Measurements from ENCODE around the gene PFKM.

The PFKM gene

DNA sequence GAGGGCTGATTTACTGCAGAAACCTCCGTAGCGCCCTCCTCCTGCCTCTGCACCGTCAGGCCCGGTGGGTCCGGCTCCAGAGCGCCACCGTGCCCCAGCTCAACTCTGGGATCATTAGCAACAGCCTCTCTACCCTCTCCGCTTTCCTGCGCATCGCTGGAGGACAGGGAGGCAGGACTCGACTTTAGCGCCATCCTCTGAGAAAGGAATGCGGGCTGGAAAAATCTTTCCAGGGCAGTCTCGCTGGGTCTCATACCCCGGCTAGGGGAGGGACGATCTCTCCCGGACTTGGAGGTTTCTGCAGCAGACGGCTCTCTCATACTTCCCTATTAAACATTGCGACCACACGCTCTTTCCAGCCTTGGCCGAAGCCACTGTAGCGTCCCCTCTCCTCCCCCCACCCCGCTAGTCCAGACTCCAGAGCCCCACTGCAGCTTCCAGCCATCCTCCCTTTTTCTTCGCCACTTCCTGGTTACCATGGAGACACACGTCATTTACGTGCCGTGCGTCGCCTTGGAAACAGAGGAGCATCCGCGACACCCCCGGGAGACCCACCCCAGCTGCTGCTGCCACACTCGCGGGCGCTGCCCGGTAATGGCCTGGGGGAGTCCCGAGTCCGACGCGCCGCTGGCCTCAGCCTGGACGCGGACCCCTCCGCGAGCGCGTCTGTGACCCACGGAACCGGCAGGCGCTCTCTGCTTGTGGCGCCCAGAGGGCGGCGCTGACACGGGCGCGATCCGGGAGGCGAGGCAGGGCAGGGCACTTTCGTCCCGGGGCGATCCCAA is 64.1 kb downstream of the PFKM start, which contains the start of gene CCDC184:
Gene CCDC184 (plus strand): TSS at position 554 of the 785 bp plus-strand sequence. CDS start 479 bp downstream, outside the sequence.
- peaks cover 8% of the 10 kb centered on the region for H3K4me1 ChIP-seq (ENCODE audit: control insufficient read depth, insufficient read depth, low read length)
- no peak within 1 kb of the TSS for H3K9ac ChIP-seq (ENCODE audit: low read depth, low read length)
- no peaks in the 10 kb centered on the region for H3K36me3 ChIP-seq (ENCODE audit: control insufficient read depth, insufficient read depth, low read length)
- H3K4me3 ChIP-seq (ENCODE audit: low read depth, low read length): peak within 1 kb of the TSS; percentile 53
- H3K9me3 ChIP-seq (ENCODE audit: control insufficient read depth, insufficient read depth, low read length): no peaks in the 10 kb centered on the region
- peaks cover 70% of the 10 kb centered on the region for H3K27me3 ChIP-seq (ENCODE audit: control insufficient read depth, insufficient read depth, low read length)

DNA sequence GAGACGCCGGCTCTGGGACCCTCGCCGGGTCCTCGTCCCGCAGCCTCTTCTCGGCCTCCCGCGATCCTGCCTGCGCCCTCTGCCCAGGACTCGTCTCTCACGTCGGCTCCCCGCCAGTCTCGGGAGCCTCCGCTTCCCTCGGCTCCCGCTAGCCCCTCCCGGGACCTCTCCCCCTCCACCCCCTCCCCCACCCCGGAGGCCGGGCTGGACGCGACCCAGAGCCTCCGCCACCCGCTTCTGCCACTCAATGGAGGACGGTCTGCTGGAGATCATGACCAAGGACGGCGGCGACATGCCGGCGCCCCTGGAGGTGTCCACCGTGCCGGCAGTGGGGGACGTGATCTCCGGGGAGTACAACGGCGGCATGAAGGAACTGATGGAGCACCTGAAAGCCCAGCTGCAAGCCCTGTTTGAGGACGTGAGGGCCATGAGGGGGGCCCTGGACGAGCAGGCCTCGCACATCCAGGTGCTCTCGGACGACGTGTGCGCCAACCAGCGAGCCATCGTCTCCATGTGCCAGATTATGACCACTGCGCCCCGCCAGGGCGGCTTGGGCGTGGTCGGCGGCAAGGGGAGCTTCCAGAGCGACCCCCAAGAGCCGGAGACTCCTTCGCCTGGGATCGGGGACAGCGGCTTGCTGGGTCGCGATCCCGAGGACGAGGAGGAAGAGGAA is 64.8 kb downstream of the PFKM start:
- H3K9me3 ChIP-seq (ENCODE audit: control insufficient read depth, insufficient read depth, low read length): no peaks in the 10 kb centered on the region
- H3K27me3 ChIP-seq (ENCODE audit: control insufficient read depth, insufficient read depth, low read length): peaks cover 72% of the 10 kb centered on the region

DNA sequence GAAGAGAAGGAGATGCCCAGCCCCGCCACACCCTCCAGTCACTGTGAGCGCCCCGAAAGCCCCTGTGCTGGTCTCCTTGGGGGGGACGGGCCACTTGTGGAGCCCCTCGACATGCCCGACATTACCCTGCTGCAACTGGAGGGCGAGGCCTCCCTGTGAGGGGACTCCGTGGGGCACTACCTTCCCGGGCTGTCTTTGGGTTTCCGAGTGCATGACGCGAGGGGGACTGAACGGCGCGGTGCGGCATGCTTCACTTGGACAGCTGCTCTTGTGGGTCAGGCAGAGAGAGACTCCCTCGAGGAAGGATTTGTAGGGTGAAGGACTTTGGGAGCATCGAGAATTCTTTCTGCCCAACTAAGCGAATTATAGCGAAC is 65.4 kb downstream of the PFKM start:
- H3K36me3 ChIP-seq (ENCODE audit: control insufficient read depth, insufficient read depth, low read length): no peaks in the 10 kb centered on the region
- no peaks in the 10 kb centered on the region for H3K9me3 ChIP-seq (ENCODE audit: control insufficient read depth, insufficient read depth, low read length)
- H3K9ac ChIP-seq (ENCODE audit: low read depth, low read length): no peak overlapping the region
- H3K27me3 ChIP-seq (ENCODE audit: control insufficient read depth, insufficient read depth, low read length): peaks cover 70% of the 10 kb centered on the region
- peak overlapping the region; percentile 53 for H3K4me3 ChIP-seq (ENCODE audit: low read depth, low read length)
- peaks cover 8% of the 10 kb centered on the region for H3K4me1 ChIP-seq (ENCODE audit: control insufficient read depth, insufficient read depth, low read length)

More for the DNA sequence above, 64.8 kb downstream of the PFKM start:
- no peak overlapping the region for H3K9ac ChIP-seq (ENCODE audit: low read depth, low read length)
- peaks cover 8% of the 10 kb centered on the region for H3K4me1 ChIP-seq (ENCODE audit: control insufficient read depth, insufficient read depth, low read length)
- peak overlapping the region; percentile 53 for H3K4me3 ChIP-seq (ENCODE audit: low read depth, low read length)
- no peaks in the 10 kb centered on the region for H3K36me3 ChIP-seq (ENCODE audit: control insufficient read depth, insufficient read depth, low read length)

DNA sequence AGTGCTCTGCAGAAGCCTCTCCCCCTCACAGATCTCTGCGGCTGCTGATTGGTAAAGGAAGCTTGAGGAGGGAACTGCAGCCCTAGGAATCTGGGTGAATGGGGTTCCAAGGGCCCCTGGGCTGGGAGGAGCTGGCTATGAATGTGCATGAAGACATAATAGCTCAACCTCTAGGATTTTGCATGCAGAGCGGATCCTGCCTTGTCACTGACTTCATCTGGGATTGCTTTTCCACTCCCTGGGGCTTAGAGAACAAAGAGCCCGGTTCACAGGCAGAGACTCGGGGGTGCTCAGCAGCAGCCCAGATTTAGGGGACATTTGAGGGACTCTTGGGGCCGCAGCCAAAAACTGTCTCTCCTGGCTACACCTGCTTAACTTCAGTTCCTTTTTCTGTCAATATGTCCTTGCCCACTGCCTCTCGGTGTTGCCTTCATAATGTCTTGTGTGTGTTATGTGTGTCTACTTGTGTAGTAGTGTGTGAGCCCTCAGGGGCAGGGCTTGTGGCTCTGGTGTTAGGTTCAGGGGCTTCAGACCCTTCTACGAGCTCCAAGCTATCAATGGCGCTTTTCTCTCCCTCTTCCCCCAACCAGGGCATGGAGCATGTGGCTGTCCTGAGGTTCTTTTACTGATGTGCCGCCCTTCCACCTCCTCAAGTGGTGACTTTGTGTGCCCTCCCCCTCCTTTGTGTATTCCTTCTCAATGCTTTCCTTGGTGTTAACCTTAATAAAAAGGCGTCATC is 66.2 kb downstream of the PFKM start:
- peaks cover 66% of the 10 kb centered on the region for H3K27me3 ChIP-seq (ENCODE audit: control insufficient read depth, insufficient read depth, low read length)
- no peaks in the 10 kb centered on the region for H3K9me3 ChIP-seq (ENCODE audit: control insufficient read depth, insufficient read depth, low read length)
- peaks cover 8% of the 10 kb centered on the region for H3K4me1 ChIP-seq (ENCODE audit: control insufficient read depth, insufficient read depth, low read length)
- H3K9ac ChIP-seq (ENCODE audit: low read depth, low read length): no peak overlapping the region
- H3K4me3 ChIP-seq (ENCODE audit: low read depth, low read length): peak overlapping the region; percentile 53
- no peaks in the 10 kb centered on the region for H3K36me3 ChIP-seq (ENCODE audit: control insufficient read depth, insufficient read depth, low read length)

DNA sequence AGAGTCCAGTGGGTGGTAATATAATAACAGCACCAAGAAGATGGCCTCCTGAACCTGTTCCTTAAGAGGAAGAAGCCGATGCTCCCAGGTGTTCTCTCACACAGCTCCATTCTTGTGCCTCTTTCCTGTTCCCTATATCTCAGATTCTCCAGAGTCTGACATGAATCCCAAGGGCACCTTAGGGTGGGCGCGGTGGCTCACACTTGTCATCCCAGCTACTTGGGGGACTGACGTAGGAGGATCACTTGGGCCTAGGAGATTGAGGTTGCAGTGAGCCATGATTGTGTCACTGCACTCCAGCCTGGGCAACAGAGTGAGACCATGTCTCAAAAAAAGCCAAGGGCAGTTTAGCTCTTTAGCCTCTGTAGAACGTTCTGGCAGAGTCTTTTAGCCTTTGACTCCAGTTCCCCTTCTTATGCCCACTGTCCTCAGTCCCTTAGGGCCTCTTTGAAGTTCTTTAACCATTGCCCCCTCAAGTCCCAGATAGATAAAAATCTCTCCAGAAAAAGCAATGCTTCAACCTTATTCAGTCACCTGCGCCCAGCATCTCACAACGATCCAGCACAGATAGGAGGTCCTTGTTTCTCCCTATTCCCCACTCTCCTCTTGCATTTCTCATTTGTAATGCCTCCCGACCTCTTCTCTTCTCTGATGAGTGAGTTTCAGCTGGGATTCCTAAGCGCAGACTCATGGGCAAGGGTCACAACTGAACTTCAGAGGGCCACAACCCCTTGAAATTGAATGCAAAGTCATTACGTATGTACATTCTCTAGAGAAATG is 68.9 kb downstream of the PFKM start:
- Histone ChIP-seq H3K4me3 (ENCODE audit: low read depth, low read length) (no peak overlapping the region), H3K27me3 (ENCODE audit: control insufficient read depth, insufficient read depth, low read length) (peaks cover 52% of the 10 kb centered on the region)

DNA sequence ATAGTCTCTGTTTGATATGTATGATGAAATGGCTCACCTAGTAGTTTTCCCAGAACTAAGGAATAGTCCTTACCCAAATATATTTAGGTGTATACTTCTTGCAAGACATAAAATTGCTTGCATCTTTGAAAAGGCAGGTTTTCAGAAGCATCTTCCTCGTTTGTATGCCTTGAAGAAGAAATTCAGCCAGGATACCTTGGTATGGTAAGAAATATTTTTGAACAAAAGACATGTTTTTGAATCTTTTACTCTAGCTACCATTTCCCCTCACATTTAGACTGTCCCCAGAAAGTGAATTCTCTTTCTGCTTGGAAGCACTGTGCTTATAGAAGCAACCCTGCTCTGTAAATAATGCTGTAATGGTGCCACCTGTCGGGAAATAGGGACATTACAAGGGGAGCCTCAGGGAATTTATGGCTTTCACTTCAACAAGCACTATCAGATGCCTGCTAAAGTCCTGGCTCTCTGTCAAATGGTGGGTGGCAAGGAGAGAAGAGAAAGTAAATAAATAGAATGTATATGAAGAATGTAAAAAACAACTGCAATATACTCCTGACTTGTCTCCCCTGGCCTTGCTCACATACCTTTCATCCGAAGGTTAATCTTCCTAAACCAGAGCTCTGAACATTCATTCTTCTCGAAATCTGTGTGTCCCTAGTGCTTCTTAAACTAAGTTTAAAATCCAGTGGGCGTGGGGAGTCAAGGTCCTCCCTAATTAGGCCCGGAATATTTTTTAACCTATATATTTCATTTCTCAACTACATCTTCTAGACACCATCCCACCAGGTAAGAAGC is 70.4 kb downstream of the PFKM start:
- no peak overlapping the region for H3K9ac ChIP-seq (ENCODE audit: low read depth, low read length)
- H3K4me1 ChIP-seq (ENCODE audit: control insufficient read depth, insufficient read depth, low read length): peaks cover 8% of the 10 kb centered on the region
- H3K27me3 ChIP-seq (ENCODE audit: control insufficient read depth, insufficient read depth, low read length): peaks cover 59% of the 10 kb centered on the region
- no peaks in the 10 kb centered on the region for H3K9me3 ChIP-seq (ENCODE audit: control insufficient read depth, insufficient read depth, low read length)
- H3K36me3 ChIP-seq (ENCODE audit: control insufficient read depth, insufficient read depth, low read length): no peaks in the 10 kb centered on the region
- H3K4me3 ChIP-seq (ENCODE audit: low read depth, low read length): no peak overlapping the region

More for the DNA sequence above, 68.9 kb downstream of the PFKM start:
- Histone ChIP-seq H3K36me3 (ENCODE audit: control insufficient read depth, insufficient read depth, low read length) (no peaks in the 10 kb centered on the region), H3K9me3 (ENCODE audit: control insufficient read depth, insufficient read depth, low read length) (no peaks in the 10 kb centered on the region), H3K9ac (ENCODE audit: low read depth, low read length) (no peak overlapping the region), H3K4me1 (ENCODE audit: control insufficient read depth, insufficient read depth, low read length) (peaks cover 8% of the 10 kb centered on the region)

DNA sequence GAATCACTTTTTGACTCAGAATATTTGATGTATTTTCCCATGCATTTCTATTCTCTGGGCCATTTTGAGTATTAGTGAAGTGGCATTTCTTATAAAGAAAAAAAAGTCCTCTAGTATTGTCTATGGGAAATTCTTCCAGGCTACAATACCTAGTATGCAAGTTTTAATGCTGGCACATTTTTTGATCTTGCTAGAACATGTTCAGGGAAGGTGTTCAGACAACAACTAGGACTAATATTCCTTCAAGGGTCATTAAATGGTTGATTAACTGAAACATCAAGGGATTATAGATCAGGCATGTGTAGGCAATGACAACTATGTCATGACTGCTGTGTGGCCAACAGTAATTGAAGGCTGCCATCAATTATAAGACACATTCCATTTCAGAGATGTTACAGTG is 71.9 kb downstream of the PFKM start:
- H3K27me3 ChIP-seq (ENCODE audit: control insufficient read depth, insufficient read depth, low read length): peaks cover 57% of the 10 kb centered on the region
- no peak overlapping the region for H3K9ac ChIP-seq (ENCODE audit: low read depth, low read length)
- no peaks in the 10 kb centered on the region for H3K4me1 ChIP-seq (ENCODE audit: control insufficient read depth, insufficient read depth, low read length)
- no peaks in the 10 kb centered on the region for H3K36me3 ChIP-seq (ENCODE audit: control insufficient read depth, insufficient read depth, low read length)
- no peak overlapping the region for H3K4me3 ChIP-seq (ENCODE audit: low read depth, low read length)
- H3K9me3 ChIP-seq (ENCODE audit: control insufficient read depth, insufficient read depth, low read length): no peaks in the 10 kb centered on the region

DNA sequence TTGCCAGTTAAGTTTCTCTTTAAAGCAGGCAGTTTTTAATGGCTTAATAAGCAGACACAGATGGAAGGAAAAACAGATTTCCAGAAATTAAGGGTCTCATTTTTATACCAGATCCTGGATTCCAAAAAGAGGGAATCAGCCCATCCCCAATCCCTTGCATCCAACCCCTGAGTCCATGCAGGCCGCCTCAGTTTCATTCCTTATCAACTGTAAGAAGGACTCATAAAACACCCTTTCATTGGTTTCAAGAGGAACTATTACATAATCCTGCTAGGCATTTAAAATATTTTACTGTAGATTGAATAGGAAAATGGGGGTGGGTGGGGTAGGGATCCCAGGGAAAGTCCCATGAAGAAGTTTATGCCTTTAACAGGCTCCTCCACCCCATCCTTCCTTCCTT is 73.7 kb downstream of the PFKM start:
- peaks cover 46% of the 10 kb centered on the region for H3K27me3 ChIP-seq (ENCODE audit: control insufficient read depth, insufficient read depth, low read length)
- no peaks in the 10 kb centered on the region for H3K36me3 ChIP-seq (ENCODE audit: control insufficient read depth, insufficient read depth, low read length)
- no peak overlapping the region for H3K9ac ChIP-seq (ENCODE audit: low read depth, low read length)

DNA sequence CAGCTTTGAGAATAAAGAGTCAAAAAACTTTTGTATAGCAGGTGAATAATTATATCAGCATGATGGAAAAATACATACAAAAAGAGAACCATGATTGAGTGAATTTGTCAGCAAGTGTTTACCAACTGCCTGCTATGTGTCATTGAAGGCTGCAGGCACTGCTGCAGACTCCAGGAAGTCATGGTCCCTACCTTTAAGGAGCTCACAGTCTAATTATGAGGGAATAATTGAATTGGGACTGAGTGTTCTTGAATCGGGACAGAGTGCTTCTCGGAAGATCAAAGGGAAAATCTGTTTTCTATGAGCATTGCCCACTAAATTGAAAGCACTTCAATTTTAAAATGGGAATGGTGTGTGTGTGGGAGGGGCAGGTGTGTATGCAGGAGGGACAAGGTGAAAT is 74.5 kb downstream of the PFKM start:
- no peak overlapping the region for H3K9ac ChIP-seq (ENCODE audit: low read depth, low read length)
- H3K4me1 ChIP-seq (ENCODE audit: control insufficient read depth, insufficient read depth, low read length): no peaks in the 10 kb centered on the region
- no peaks in the 10 kb centered on the region for H3K9me3 ChIP-seq (ENCODE audit: control insufficient read depth, insufficient read depth, low read length)
- H3K4me3 ChIP-seq (ENCODE audit: low read depth, low read length): no peak overlapping the region
- peaks cover 39% of the 10 kb centered on the region for H3K27me3 ChIP-seq (ENCODE audit: control insufficient read depth, insufficient read depth, low read length)
- no peaks in the 10 kb centered on the region for H3K36me3 ChIP-seq (ENCODE audit: control insufficient read depth, insufficient read depth, low read length)

More for the DNA sequence above, 73.7 kb downstream of the PFKM start:
- no peak overlapping the region for H3K4me3 ChIP-seq (ENCODE audit: low read depth, low read length)
- H3K4me1 ChIP-seq (ENCODE audit: control insufficient read depth, insufficient read depth, low read length): no peaks in the 10 kb centered on the region
- no peaks in the 10 kb centered on the region for H3K9me3 ChIP-seq (ENCODE audit: control insufficient read depth, insufficient read depth, low read length)

DNA sequence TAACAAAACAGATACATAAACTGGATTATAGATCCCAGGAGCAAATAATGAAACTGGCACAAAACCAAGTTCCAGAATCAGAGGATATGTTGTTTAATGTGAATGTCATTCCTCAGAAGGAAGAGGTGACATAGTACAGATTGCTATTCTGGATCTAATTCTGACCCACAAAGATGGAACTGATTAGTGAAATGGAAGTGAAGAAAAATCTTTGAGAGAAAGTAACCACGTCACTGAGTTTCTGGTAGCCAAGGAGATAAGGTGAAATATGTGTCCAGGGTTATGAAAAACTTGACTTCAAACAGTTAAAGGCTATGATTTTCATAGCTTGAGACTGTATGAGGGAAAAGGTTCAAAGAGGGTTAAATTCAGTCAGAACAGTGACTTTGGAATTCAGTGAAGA is 75.6 kb downstream of the PFKM start:
- peaks cover 49% of the 10 kb centered on the region for H3K27me3 ChIP-seq (ENCODE audit: control insufficient read depth, insufficient read depth, low read length)
- no peaks in the 10 kb centered on the region for H3K36me3 ChIP-seq (ENCODE audit: control insufficient read depth, insufficient read depth, low read length)
- no peaks in the 10 kb centered on the region for H3K9me3 ChIP-seq (ENCODE audit: control insufficient read depth, insufficient read depth, low read length)
- H3K4me3 ChIP-seq (ENCODE audit: low read depth, low read length): no peak overlapping the region
- H3K9ac ChIP-seq (ENCODE audit: low read depth, low read length): no peak overlapping the region
- no peaks in the 10 kb centered on the region for H3K4me1 ChIP-seq (ENCODE audit: control insufficient read depth, insufficient read depth, low read length)
